Measurements from ENCODE around the gene RTKN.

Gene RTKN

GRCh38 chr2:74439803-74440377 is 1.8 kb downstream of the RTKN start:
- H3K4me1 Mint-ChIP-seq: peaks cover 54% of the 10 kb centered on the region
- H3K9me3 Mint-ChIP-seq: no peaks in the 10 kb centered on the region
- H3K27me3 Mint-ChIP-seq (ENCODE audit: low read depth, poor library complexity): peaks cover 6% of the 10 kb centered on the region
- peak overlapping the region; percentile 93 for H3K4me3 Mint-ChIP-seq
- peak; percentile 64 for DNase-seq
- TF ChIP-seq CTCF (IDR thresholded peaks at IDR 0.05): no peak
- peaks cover 19% of the 10 kb centered on the region for H3K36me3 Mint-ChIP-seq (ENCODE audit: low read depth)
- peak overlapping the region; percentile 96 for H3K27ac Mint-ChIP-seq

GRCh38 chr2:74439373-74439772 is 2.4 kb downstream of the RTKN start:
- peaks cover 51% of the 10 kb centered on the region for H3K4me1 Mint-ChIP-seq
- H3K9me3 Mint-ChIP-seq: no peaks in the 10 kb centered on the region

GRCh38 chr2:74438248-74438647 is 3.5 kb downstream of the RTKN start:
- H3K27me3 Mint-ChIP-seq (ENCODE audit: low read depth, poor library complexity): no peaks in the 10 kb centered on the region
- H3K4me1 Mint-ChIP-seq: peaks cover 44% of the 10 kb centered on the region
- peak overlapping the region; percentile 70 for H3K27ac Mint-ChIP-seq
- peak overlapping the region; percentile 93 for H3K4me3 Mint-ChIP-seq
- peaks cover 29% of the 10 kb centered on the region for H3K36me3 Mint-ChIP-seq (ENCODE audit: low read depth)
- TF ChIP-seq CTCF (IDR thresholded peaks at IDR 0.05): no peak
- no peaks in the 10 kb centered on the region for H3K9me3 Mint-ChIP-seq
- no peak for DNase-seq

More at GRCh38 chr2:74439373-74439772, 2.4 kb downstream of the RTKN start:
- no peak for TF ChIP-seq CTCF (IDR thresholded peaks at IDR 0.05)
- peaks cover under 1% of the 10 kb centered on the region for H3K27me3 Mint-ChIP-seq (ENCODE audit: low read depth, poor library complexity)
- no peak for DNase-seq
- H3K36me3 Mint-ChIP-seq (ENCODE audit: low read depth): peaks cover 24% of the 10 kb centered on the region
- peak overlapping the region; percentile 96 for H3K27ac Mint-ChIP-seq
- H3K4me3 Mint-ChIP-seq: peak overlapping the region; percentile 93

- Mint-ChIP-seq H3K27me3 (ENCODE audit: low read depth, poor library complexity) (no peaks in the 10 kb centered on the region), H3K4me3 (peak overlapping the region; percentile 16), H3K4me1 (peaks cover 40% of the 10 kb centered on the region), H3K36me3 (ENCODE audit: low read depth) (peaks cover 34% of the 10 kb centered on the region), H3K9me3 (no peaks in the 10 kb centered on the region), H3K27ac (peak overlapping the region; percentile 95)
- TF ChIP-seq CTCF (IDR thresholded peaks at IDR 0.05): no peak
- no peak for DNase-seq
Measured at GRCh38 chr2:74436848-74437695, 4.7 kb downstream of the RTKN start.

- no peak for DNase-seq
- no peaks in the 10 kb centered on the region for H3K9me3 Mint-ChIP-seq
- no peak overlapping the region for H3K4me3 Mint-ChIP-seq
- no peak for TF ChIP-seq CTCF (IDR thresholded peaks at IDR 0.05)
- no peaks in the 10 kb centered on the region for H3K27me3 Mint-ChIP-seq (ENCODE audit: low read depth, poor library complexity)
- peaks cover 39% of the 10 kb centered on the region for H3K36me3 Mint-ChIP-seq (ENCODE audit: low read depth)
- H3K4me1 Mint-ChIP-seq: peaks cover 41% of the 10 kb centered on the region
- H3K27ac Mint-ChIP-seq: peak overlapping the region; percentile 88
Measured at GRCh38 chr2:74436111-74436805, 5.5 kb downstream of the RTKN start.
